ENCODE data around the gene CHAD.
"Not testable (repeated sequence)": the region's sequence is repeated elsewhere in the genome, so short reads cannot be mapped to it uniquely, and the experiment has no call there.

The CHAD gene

GRCh38 chr17:50421308-50422051, 47.2 kb downstream of the CHAD start:
- H3K4me3 ChIP-seq (ENCODE audit: low read length), result no peak overlapping the region
- TF ChIP-seq, protein P1, sequence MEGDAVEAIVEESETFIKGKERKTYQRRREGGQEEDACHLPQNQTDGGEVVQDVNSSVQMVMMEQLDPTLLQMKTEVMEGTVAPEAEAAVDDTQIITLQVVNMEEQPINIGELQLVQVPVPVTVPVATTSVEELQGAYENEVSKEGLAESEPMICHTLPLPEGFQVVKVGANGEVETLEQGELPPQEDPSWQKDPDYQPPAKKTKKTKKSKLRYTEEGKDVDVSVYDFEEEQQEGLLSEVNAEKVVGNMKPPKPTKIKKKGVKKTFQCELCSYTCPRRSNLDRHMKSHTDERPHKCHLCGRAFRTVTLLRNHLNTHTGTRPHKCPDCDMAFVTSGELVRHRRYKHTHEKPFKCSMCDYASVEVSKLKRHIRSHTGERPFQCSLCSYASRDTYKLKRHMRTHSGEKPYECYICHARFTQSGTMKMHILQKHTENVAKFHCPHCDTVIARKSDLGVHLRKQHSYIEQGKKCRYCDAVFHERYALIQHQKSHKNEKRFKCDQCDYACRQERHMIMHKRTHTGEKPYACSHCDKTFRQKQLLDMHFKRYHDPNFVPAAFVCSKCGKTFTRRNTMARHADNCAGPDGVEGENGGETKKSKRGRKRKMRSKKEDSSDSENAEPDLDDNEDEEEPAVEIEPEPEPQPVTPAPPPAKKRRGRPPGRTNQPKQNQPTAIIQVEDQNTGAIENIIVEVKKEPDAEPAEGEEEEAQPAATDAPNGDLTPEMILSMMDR (conservative IDR thresholded peaks at IDR 0.05; ENCODE audit: low read depth, low read length), result no peak
- no peak for DNase-seq (ENCODE audit: low read depth)

- DNase-seq (ENCODE audit: low read depth), result no peak
- H3K4me3 ChIP-seq (ENCODE audit: low read length), result no peak overlapping the region
- TF ChIP-seq, protein P1 (conservative IDR thresholded peaks at IDR 0.05; ENCODE audit: low read depth, low read length), result no peak
Observed at GRCh38 chr17:50420419-50421112, 48.1 kb downstream of the CHAD start.

DNA sequence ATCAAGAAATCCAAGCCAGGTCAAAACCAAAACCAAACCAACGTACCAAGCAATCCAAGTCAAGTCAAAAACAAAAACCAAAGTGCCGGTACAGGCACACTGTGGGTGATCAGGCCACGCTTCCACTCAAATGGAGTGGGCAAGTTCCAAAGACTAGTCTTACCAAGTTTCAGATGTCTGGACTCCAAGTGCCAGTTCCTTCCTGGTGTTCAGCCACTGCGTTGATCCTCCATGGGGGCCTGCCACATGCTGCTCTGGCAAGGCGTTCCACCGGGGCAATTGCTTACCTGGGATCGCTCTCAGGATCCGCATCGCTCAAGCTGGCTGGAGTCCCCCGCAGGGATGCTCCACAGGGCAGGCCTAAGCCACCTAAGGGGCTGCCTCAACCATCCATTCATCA, 49.1 kb downstream of the CHAD start:
- not testable (repeated sequence) for DNase-seq (ENCODE audit: low read depth)

DNA sequence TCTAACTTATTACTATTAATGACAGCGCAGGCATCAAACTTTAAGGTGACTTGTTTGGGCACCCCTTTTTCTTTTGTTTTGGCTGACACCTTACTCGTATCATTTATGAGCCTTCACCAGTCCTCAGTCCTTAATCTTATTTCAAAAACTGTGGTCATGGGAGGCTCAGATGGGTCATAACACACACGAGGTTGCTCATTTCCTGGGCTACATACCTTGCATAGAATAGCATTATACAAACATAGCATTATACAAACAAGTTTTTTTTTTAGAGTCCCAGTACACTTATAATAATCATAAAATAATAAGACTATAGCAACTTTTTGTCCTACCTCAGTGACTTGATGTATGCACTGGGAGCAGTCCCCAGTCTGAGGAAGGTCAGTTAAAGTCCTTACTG, 53.9 kb downstream of the CHAD start:
- no peak overlapping the region for H3K4me3 ChIP-seq (ENCODE audit: low read length)
- no peak for DNase-seq (ENCODE audit: low read depth)
- TF ChIP-seq, protein P1 (conservative IDR thresholded peaks at IDR 0.05; ENCODE audit: low read depth, low read length), result no peak

More for the DNA sequence above, 49.1 kb downstream of the CHAD start:
- H3K4me3 ChIP-seq (ENCODE audit: low read length), result not testable (repeated sequence)

Measured in retinal pigment epithelial cell (primary cell).